ENCODE data around the gene GNB4.

Gene GNB4

GRCh38 chr3:179476215-179476614 is 24.9 kb upstream of the GNB4 start:
- no peaks in the 10 kb centered on the region for H3K9me2 ChIP-seq (replicated peaks; ENCODE audit: insufficient read depth, low read length)
- no peaks in the 10 kb centered on the region for H3K27me3 ChIP-seq (replicated peaks; ENCODE audit: insufficient read depth, low read length)
- TF ChIP-seq EZH2phosphoT487 (IDR thresholded peaks at IDR 0.05; ENCODE audit: low read length) (no peak), CTCF (IDR thresholded peaks at IDR 0.05; ENCODE audit: low read length) (no peak), EZH2 (optimal IDR thresholded peaks at IDR 0.05; ENCODE audit: low read depth, low read length) (no peak)
- no peak overlapping the region for H3K4me3 ChIP-seq (ENCODE audit: low read length)
- H3F3A ChIP-seq (ENCODE audit: insufficient read depth, low read length): no peaks in the 10 kb centered on the region
- H3K4me1 ChIP-seq (ENCODE audit: low read length): no peaks in the 10 kb centered on the region
- H4K20me1 ChIP-seq (ENCODE audit: insufficient read depth, low read length): no peaks in the 10 kb centered on the region
- no peak overlapping the region for H3K9ac ChIP-seq (ENCODE audit: low read length)
- H3K79me2 ChIP-seq (ENCODE audit: low read length): no peaks in the 10 kb centered on the region
- no peaks in the 10 kb centered on the region for H3K36me3 ChIP-seq (replicated peaks; ENCODE audit: insufficient read depth, low read length)
- no peak overlapping the region for H2AFZ ChIP-seq (ENCODE audit: low read length)
- H3K9me3 ChIP-seq (replicated peaks; ENCODE audit: insufficient read depth, low read length): no peaks in the 10 kb centered on the region
- H3K27ac ChIP-seq (ENCODE audit: low read length): no peak overlapping the region
- no peak for DNase-seq
- H3K4me2 ChIP-seq (ENCODE audit: low read depth, low read length): no peak overlapping the region

- Histone ChIP-seq H3K9ac (ENCODE audit: low read length) (no peak overlapping the region), H3K79me2 (ENCODE audit: low read length) (no peaks in the 10 kb centered on the region), H3F3A (ENCODE audit: insufficient read depth, low read length) (no peaks in the 10 kb centered on the region), H3K9me3 (replicated peaks; ENCODE audit: insufficient read depth, low read length) (no peaks in the 10 kb centered on the region), H3K9me2 (replicated peaks; ENCODE audit: insufficient read depth, low read length) (no peaks in the 10 kb centered on the region), H3K4me1 (ENCODE audit: low read length) (no peaks in the 10 kb centered on the region), H4K20me1 (ENCODE audit: insufficient read depth, low read length) (no peaks in the 10 kb centered on the region), H3K4me3 (ENCODE audit: low read length) (no peak overlapping the region), H3K36me3 (replicated peaks; ENCODE audit: insufficient read depth, low read length) (no peaks in the 10 kb centered on the region), H3K27me3 (replicated peaks; ENCODE audit: insufficient read depth, low read length) (no peaks in the 10 kb centered on the region), H3K4me2 (ENCODE audit: low read depth, low read length) (no peak overlapping the region), H2AFZ (ENCODE audit: low read length) (no peak overlapping the region), H3K27ac (ENCODE audit: low read length) (no peak overlapping the region)
- no peak for DNase-seq
- TF ChIP-seq EZH2 (optimal IDR thresholded peaks at IDR 0.05; ENCODE audit: low read depth, low read length) (no peak), CTCF (IDR thresholded peaks at IDR 0.05; ENCODE audit: low read length) (no peak), EZH2phosphoT487 (IDR thresholded peaks at IDR 0.05; ENCODE audit: low read length) (no peak)
Measured at GRCh38 chr3:179474480-179474879, 23.2 kb upstream of the GNB4 start.

- no peaks in the 10 kb centered on the region for H3K4me1 ChIP-seq (ENCODE audit: low read length)
- no peaks in the 10 kb centered on the region for H3K27me3 ChIP-seq (replicated peaks; ENCODE audit: insufficient read depth, low read length)
- no peak overlapping the region for H2AFZ ChIP-seq (ENCODE audit: low read length)
- H3K4me2 ChIP-seq (ENCODE audit: low read depth, low read length): no peak overlapping the region
- no peaks in the 10 kb centered on the region for H3F3A ChIP-seq (ENCODE audit: insufficient read depth, low read length)
- H3K4me3 ChIP-seq (ENCODE audit: low read length): no peak overlapping the region
- H3K36me3 ChIP-seq (replicated peaks; ENCODE audit: insufficient read depth, low read length): no peaks in the 10 kb centered on the region
- no peaks in the 10 kb centered on the region for H4K20me1 ChIP-seq (ENCODE audit: insufficient read depth, low read length)
- H3K9me2 ChIP-seq (replicated peaks; ENCODE audit: insufficient read depth, low read length): no peaks in the 10 kb centered on the region
- no peak for TF ChIP-seq CTCF (IDR thresholded peaks at IDR 0.05; ENCODE audit: low read length)
- no peak for TF ChIP-seq EZH2phosphoT487 (IDR thresholded peaks at IDR 0.05; ENCODE audit: low read length)
- TF ChIP-seq EZH2 (optimal IDR thresholded peaks at IDR 0.05; ENCODE audit: low read depth, low read length): no peak
- no peak overlapping the region for H3K27ac ChIP-seq (ENCODE audit: low read length)
- H3K79me2 ChIP-seq (ENCODE audit: low read length): no peaks in the 10 kb centered on the region
- DNase-seq: no peak
- H3K9me3 ChIP-seq (replicated peaks; ENCODE audit: insufficient read depth, low read length): no peaks in the 10 kb centered on the region
- H3K9ac ChIP-seq (ENCODE audit: low read length): no peak overlapping the region
Measured at GRCh38 chr3:179473565-179473964, 22.3 kb upstream of the GNB4 start.

Measured in MM.1S (cell line).